ENCODE data around the gene AUH. TPM values are rescaled to one million over a fixed set of nuclear protein-coding genes. Genes with fewer than 3 reads are reported as not detected.

Gene AUH
- total RNA-seq, 1 experiment from 2014 or later: 29.0 TPM

DNA sequence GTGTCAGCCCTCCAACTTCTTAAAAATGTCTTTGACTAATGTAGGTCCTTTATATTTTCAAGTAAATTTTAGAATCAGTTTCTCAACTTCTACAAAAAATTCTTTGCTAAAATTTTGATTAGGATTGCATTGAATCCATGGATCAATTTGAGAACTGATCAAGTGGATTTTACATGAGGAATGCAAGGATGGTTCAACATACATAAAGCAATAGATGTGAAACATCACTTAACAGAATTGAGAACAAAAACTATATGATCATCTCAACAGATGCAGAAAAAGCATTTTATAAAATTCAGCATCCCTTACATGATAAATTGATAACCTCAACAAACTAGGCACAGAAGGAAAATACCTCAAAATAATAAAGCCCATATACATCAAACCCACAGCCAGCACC is 190.8 kb downstream of the AUH start:
- no peak overlapping the region for H3K27ac ChIP-seq (ENCODE audit: low read depth, low read length)
- no TSS peak for BruUV-seq (replicated peaks)

More for the DNA sequence above, 190.8 kb downstream of the AUH start:
- Histone ChIP-seq H3K4me3 (replicated peaks in 1 of 2; ENCODE audit: low read depth in 1 of 2, low read length in 2 of 2) (no peak overlapping the region), H3K9me2 (ENCODE audit: insufficient read depth) (no peaks in the 10 kb centered on the region), H3K9me3 (ENCODE audit: control insufficient read depth in 1 of 2, insufficient read depth in 1 of 2, low read depth in 1 of 2, low read length in 2 of 2) (no peaks in the 10 kb centered on the region; a peak in 1 of 4 replicates), H3K4me1 (ENCODE audit: control insufficient read depth in 1 of 2, insufficient read depth in 2 of 2, low read length in 2 of 2) (peaks cover 0 to 4% of the 10 kb centered on the region in 2 experiments; a peak in 1 of 4 replicates), H3K79me2 (ENCODE audit: insufficient read depth, low read length) (no peaks in the 10 kb centered on the region), H3K36me3 (ENCODE audit: control insufficient read depth in 1 of 2, insufficient read depth in 2 of 2, low read length in 2 of 2) (no peaks in the 10 kb centered on the region), H3K9ac (ENCODE audit: low read length) (no peak overlapping the region), H3K27me3 (ENCODE audit: insufficient read depth, low read length) (no peaks in the 10 kb centered on the region), H4K20me1 (ENCODE audit: insufficient read depth) (no peaks in the 10 kb centered on the region), H3K4me2 (ENCODE audit: low read length) (no peak overlapping the region), H2AFZ (ENCODE audit: low read depth, low read length, poor library complexity, severe bottlenecking) (no peak overlapping the region)
- ChIA-PET POLR2A (no interaction called here), CTCF (no interaction called here), RAD21 (ENCODE audit: low non-redundant PET in 1 of 2, low total read pairs in 2 of 2, uncharacterized antibody in 2 of 2, unreplicated experiment in 2 of 2) (no interaction called here)
- intact Hi-C loops (cut with micrococcal nuclease): no loop called here
- DNase-seq (ENCODE audit: low read depth, low spot score) (no peak), ATAC-seq (no peak)
- TF ChIP-seq, protein P1, sequence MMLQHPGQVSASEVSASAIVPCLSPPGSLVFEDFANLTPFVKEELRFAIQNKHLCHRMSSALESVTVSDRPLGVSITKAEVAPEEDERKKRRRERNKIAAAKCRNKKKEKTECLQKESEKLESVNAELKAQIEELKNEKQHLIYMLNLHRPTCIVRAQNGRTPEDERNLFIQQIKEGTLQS (IDR thresholded peaks at IDR 0.05): no peak
- TF ChIP-seq, protein P2, sequence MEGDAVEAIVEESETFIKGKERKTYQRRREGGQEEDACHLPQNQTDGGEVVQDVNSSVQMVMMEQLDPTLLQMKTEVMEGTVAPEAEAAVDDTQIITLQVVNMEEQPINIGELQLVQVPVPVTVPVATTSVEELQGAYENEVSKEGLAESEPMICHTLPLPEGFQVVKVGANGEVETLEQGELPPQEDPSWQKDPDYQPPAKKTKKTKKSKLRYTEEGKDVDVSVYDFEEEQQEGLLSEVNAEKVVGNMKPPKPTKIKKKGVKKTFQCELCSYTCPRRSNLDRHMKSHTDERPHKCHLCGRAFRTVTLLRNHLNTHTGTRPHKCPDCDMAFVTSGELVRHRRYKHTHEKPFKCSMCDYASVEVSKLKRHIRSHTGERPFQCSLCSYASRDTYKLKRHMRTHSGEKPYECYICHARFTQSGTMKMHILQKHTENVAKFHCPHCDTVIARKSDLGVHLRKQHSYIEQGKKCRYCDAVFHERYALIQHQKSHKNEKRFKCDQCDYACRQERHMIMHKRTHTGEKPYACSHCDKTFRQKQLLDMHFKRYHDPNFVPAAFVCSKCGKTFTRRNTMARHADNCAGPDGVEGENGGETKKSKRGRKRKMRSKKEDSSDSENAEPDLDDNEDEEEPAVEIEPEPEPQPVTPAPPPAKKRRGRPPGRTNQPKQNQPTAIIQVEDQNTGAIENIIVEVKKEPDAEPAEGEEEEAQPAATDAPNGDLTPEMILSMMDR (IDR thresholded peaks at IDR 0.05 in 2 of 3, conservative IDR thresholded peaks at IDR 0.05 in 1 of 3; ENCODE audit: borderline replicate concordance in 1 of 3, insufficient read depth in 1 of 3, low read depth in 2 of 3, low read length in 2 of 3): no peak
- TF ChIP-seq YY1 (IDR thresholded peaks at IDR 0.05; ENCODE audit: extremely low read depth, insufficient replicate concordance, low read depth, low read length) (no peak), ZNF274 (IDR thresholded peaks at IDR 0.05; ENCODE audit: low read depth, low read length) (no peak), SIN3A (IDR thresholded peaks at IDR 0.05; ENCODE audit: low read depth) (no peak), CBX3 (IDR thresholded peaks at IDR 0.05; ENCODE audit: low read depth) (no peak), CEBPB (IDR thresholded peaks at IDR 0.05; ENCODE audit: low read depth) (no peak), SRF (IDR thresholded peaks at IDR 0.05; ENCODE audit: low read depth) (no peak), ELF1 (IDR thresholded peaks at IDR 0.05; ENCODE audit: borderline replicate concordance, low read depth) (no peak), EZH2 (IDR thresholded peaks at IDR 0.05) (no peak), RAD21 (IDR thresholded peaks at IDR 0.05; ENCODE audit: low read depth) (no peak), POLR2AphosphoS5 (IDR thresholded peaks at IDR 0.05; ENCODE audit: low read depth, low read length) (no peak), TCF7L2 (IDR thresholded peaks at IDR 0.05; ENCODE audit: borderline replicate concordance, extremely low read depth, insufficient read depth, insufficient read length) (no peak), JUND (IDR thresholded peaks at IDR 0.05) (no peak)
- TF ChIP-seq, protein P3, sequence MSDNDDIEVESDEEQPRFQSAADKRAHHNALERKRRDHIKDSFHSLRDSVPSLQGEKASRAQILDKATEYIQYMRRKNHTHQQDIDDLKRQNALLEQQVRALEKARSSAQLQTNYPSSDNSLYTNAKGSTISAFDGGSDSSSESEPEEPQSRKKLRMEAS (IDR thresholded peaks at IDR 0.05): no peak
- TF ChIP-seq, protein P4, sequence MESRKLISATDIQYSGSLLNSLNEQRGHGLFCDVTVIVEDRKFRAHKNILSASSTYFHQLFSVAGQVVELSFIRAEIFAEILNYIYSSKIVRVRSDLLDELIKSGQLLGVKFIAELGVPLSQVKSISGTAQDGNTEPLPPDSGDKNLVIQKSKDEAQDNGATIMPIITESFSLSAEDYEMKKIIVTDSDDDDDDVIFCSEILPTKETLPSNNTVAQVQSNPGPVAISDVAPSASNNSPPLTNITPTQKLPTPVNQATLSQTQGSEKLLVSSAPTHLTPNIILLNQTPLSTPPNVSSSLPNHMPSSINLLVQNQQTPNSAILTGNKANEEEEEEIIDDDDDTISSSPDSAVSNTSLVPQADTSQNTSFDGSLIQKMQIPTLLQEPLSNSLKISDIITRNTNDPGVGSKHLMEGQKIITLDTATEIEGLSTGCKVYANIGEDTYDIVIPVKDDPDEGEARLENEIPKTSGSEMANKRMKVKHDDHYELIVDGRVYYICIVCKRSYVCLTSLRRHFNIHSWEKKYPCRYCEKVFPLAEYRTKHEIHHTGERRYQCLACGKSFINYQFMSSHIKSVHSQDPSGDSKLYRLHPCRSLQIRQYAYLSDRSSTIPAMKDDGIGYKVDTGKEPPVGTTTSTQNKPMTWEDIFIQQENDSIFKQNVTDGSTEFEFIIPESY (IDR thresholded peaks at IDR 0.05; ENCODE audit: extremely low read depth, insufficient replicate concordance, low read length): no peak
- TF ChIP-seq, protein P5, sequence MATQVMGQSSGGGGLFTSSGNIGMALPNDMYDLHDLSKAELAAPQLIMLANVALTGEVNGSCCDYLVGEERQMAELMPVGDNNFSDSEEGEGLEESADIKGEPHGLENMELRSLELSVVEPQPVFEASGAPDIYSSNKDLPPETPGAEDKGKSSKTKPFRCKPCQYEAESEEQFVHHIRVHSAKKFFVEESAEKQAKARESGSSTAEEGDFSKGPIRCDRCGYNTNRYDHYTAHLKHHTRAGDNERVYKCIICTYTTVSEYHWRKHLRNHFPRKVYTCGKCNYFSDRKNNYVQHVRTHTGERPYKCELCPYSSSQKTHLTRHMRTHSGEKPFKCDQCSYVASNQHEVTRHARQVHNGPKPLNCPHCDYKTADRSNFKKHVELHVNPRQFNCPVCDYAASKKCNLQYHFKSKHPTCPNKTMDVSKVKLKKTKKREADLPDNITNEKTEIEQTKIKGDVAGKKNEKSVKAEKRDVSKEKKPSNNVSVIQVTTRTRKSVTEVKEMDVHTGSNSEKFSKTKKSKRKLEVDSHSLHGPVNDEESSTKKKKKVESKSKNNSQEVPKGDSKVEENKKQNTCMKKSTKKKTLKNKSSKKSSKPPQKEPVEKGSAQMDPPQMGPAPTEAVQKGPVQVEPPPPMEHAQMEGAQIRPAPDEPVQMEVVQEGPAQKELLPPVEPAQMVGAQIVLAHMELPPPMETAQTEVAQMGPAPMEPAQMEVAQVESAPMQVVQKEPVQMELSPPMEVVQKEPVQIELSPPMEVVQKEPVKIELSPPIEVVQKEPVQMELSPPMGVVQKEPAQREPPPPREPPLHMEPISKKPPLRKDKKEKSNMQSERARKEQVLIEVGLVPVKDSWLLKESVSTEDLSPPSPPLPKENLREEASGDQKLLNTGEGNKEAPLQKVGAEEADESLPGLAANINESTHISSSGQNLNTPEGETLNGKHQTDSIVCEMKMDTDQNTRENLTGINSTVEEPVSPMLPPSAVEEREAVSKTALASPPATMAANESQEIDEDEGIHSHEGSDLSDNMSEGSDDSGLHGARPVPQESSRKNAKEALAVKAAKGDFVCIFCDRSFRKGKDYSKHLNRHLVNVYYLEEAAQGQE (IDR thresholded peaks at IDR 0.05; ENCODE audit: low read depth): no peak

Data from HCT116 (cell line).